ENCODE data around the gene SH3RF3. TPM values are rescaled to one million over a fixed set of nuclear protein-coding genes. Genes with fewer than 3 reads are reported as not detected.

The SH3RF3 gene
- total and polyA plus RNA-seq, 12 donors, result 0.72 to 19.1 (median 12.2) TPM

DNA sequence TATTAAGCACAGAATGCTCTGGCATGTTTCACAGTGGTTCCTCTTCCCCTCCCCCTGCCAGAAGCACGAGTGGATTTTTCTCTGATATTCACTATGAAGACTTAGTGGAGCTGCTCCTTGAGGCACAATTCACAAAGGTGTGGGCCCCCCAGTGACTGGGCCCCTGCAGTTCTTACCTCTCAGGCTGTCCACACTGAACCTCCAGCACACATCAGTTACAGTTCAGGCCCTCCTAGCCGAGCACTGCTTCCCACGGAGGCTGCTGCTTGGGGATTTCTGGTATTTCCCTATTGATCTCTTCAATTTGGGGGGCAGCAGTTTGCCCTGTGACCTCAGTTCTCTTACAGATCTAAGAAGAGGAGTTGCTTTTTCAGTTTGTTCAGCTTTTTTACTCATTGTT lies 236.1 kb downstream of the SH3RF3 start:
- intact Hi-C loops (cut with DNase I), result no loop called here
- H3K36me3 ChIP-seq (replicated peaks in 1 of 2), result no peaks in the 10 kb centered on the region
- TF ChIP-seq POLR2A (IDR thresholded peaks at IDR 0.05) (no peak), CTCF (IDR thresholded peaks at IDR 0.05) (no peak)
- no peaks in the 10 kb centered on the region for H3K27me3 ChIP-seq
- no peak overlapping the region for H3K27ac ChIP-seq
- H3K4me1 ChIP-seq (replicated peaks in 1 of 2), result peaks cover 0 to 11% of the 10 kb centered on the region in 2 donors
- 81 to 88% (median 82%) methylated on average over 3 of the region's 3 CpGs for WGBS, 4 donors
- DNase-seq, result peak in 1 of 7 donors; percentile 43
- no peak overlapping the region for H3K4me3 ChIP-seq
- H3K9me3 ChIP-seq (replicated peaks in 1 of 3), result no peaks in the 10 kb centered on the region

DNA sequence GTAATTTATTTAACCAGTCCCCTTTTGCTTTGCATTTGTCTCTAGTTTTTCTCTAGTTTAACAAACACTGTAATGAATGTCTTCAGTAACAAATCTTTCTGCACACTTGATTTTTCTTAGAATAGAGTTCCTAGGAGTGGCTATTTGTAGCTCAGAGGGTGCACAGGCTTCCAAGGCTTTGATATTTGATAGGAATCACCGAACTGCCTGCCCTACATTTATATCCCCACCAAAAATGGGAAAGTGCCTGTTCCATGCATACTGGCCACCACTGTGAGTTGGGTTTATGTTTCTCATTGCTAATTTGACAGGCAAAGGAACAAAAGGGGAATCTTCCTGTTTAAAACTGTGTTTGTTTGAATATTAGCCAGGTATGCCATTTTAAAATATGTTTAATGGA lies 238.7 kb downstream of the SH3RF3 start:
- WGBS, 4 donors, result 33 to 46% (median 43%) methylated on average over 1 of the region's 1 CpG
- Histone ChIP-seq H3K27ac (no peak overlapping the region), H3K4me1 (replicated peaks in 1 of 2) (peaks cover 0 to 11% of the 10 kb centered on the region in 2 donors), H3K9me3 (replicated peaks in 1 of 3) (no peaks in the 10 kb centered on the region), H3K36me3 (replicated peaks in 1 of 2) (peaks cover 0 to 4% of the 10 kb centered on the region in 2 donors), H3K27me3 (no peaks in the 10 kb centered on the region), H3K4me3 (no peak overlapping the region)
- DNase-seq, result peak in 1 of 7 donors; percentile 7
- TF ChIP-seq POLR2A (IDR thresholded peaks at IDR 0.05) (no peak), CTCF (IDR thresholded peaks at IDR 0.05) (no peak)
- intact Hi-C loops (cut with DNase I), result no loop called here

DNA sequence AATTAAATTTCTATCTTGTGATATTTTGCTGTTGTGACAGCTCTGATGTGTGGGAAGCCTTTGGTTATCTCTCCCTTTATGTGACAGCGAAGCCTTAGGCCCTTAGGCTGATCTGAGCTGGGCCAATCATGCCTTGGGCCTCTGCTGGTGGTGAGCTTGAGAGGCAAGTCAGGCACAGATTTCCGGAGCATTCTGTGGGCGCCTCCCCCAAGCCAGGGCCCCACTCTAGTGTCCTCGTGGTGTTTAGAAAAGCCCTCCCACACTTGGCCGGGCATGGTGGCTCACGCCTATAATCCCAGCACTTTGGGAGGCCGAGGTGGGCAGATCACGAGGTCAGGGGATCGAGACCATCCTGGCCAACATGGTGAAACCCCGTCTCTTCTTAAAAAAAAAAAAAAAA lies 239.8 kb downstream of the SH3RF3 start:
- no peak overlapping the region for H3K4me3 ChIP-seq
- peaks cover 0 to 6% of the 10 kb centered on the region in 2 donors for H3K36me3 ChIP-seq (replicated peaks in 1 of 2)
- no peaks in the 10 kb centered on the region for H3K9me3 ChIP-seq (replicated peaks in 1 of 3)
- H3K27me3 ChIP-seq, result no peaks in the 10 kb centered on the region
- WGBS, 4 donors, result 91 to 95% (median 94%) methylated on average over 3 to 10 of the region's 10 CpGs
- intact Hi-C loops (cut with DNase I), result no loop called here
- H3K4me1 ChIP-seq (replicated peaks in 1 of 2), result peaks cover 0 to 11% of the 10 kb centered on the region in 2 donors
- H3K27ac ChIP-seq, result no peak overlapping the region
- peak in 1 of 7 donors; percentile 48 for DNase-seq
- TF ChIP-seq CTCF (IDR thresholded peaks at IDR 0.05) (no peak), POLR2A (IDR thresholded peaks at IDR 0.05) (no peak)

- DNase-seq, result peak in 2 of 7 donors; percentile 11 to 33
- no peak overlapping the region for H3K4me3 ChIP-seq
- 95 to 97% (median 95%) methylated on average over 11 to 12 of the region's 12 CpGs for WGBS, 4 donors
- H3K27ac ChIP-seq, result no peak overlapping the region
- H3K4me1 ChIP-seq (replicated peaks in 1 of 2), result peaks cover 0 to 11% of the 10 kb centered on the region in 2 donors
- TF ChIP-seq POLR2A (IDR thresholded peaks at IDR 0.05) (no peak), CTCF (IDR thresholded peaks at IDR 0.05) (no peak)
- H3K36me3 ChIP-seq (replicated peaks in 1 of 2), result peaks cover 0 to 7% of the 10 kb centered on the region in 2 donors
- intact Hi-C loops (cut with DNase I), result no loop called here
- H3K9me3 ChIP-seq (replicated peaks in 1 of 3), result no peaks in the 10 kb centered on the region
- no peaks in the 10 kb centered on the region for H3K27me3 ChIP-seq
Observed at GRCh38 chr2:109369671-109370191, 240.7 kb downstream of the SH3RF3 start.

Data from adrenal gland (tissue), 12 donors.